ENCODE measurements around the gene TSHZ1. TPM values are rescaled to one million over a fixed set of nuclear protein-coding genes. Genes with fewer than 3 reads are reported as not detected.

The TSHZ1 gene
- polyA plus RNA-seq, 3 donors from 2014 or later, result 1.7 to 10.7 (median 3.5) TPM

Other genes starting within 250 kb of the TSHZ1 start
- 10 to 100 TPM; 18.4 to 32.9 (median 26.1) TPM for gene PTGR3, start 1.7 kb upstream of the TSHZ1 start, polyA plus RNA-seq
- gene SMIM21, start 216.9 kb downstream of the TSHZ1 start, polyA plus RNA-seq, result not detected